Measurements from ENCODE around the gene CHCHD6.

CHCHD6 gene

GRCh38 chr3:126668450-126669401 lies 35.3 kb upstream of the CHCHD6 start:
- DNase-seq (ENCODE audit: low read depth in 2 of 2, low spot score in 1 of 2), result no peak

DNA sequence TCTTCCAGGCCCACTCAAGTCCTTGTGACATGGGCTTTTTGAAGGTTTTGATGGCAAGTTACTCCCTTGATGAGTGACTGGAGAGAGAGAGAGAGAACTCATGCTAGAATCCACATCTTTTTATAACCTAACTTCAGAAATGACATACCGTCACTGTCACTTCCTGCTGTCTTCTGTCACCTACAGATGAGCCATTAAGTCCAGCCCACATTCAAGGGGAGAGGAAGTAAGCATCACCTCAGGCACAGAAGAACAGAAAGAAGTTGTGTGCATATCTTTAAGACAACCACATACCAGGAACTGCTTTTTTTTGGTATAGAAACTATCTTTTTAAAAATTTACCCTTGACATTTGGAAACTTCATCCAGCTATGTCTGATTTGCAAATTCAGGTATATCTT lies 32.5 kb upstream of the CHCHD6 start:
- DNase-seq (ENCODE audit: low read depth in 2 of 2, low spot score in 1 of 2), result no peak

DNA sequence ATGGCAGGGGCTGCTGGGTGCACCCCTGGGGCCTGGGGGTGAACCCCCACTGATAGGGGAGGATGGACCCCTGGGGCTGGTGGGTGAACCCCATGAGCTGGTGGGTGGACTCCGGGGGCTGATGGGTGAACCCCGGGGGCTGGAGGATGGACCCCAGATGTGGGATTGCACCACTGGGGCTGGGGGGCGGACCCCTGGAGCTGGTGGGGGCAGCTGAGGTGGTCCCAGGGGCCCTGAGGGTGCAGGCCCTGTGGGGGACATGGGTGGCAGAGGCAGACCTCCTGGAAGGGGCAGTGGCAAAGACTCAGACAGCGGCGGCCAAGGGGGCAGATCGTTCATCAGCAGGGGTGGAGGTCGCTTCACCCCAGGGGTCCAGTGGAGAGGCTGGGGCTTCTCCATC lies 31.7 kb upstream of the CHCHD6 start:
- no peak for DNase-seq (ENCODE audit: low read depth in 2 of 2, low spot score in 1 of 2)

- no peak for DNase-seq (ENCODE audit: low read depth in 2 of 2, low spot score in 1 of 2)
Observed at GRCh38 chr3:126672741-126673140, 31.3 kb upstream of the CHCHD6 start.

DNA sequence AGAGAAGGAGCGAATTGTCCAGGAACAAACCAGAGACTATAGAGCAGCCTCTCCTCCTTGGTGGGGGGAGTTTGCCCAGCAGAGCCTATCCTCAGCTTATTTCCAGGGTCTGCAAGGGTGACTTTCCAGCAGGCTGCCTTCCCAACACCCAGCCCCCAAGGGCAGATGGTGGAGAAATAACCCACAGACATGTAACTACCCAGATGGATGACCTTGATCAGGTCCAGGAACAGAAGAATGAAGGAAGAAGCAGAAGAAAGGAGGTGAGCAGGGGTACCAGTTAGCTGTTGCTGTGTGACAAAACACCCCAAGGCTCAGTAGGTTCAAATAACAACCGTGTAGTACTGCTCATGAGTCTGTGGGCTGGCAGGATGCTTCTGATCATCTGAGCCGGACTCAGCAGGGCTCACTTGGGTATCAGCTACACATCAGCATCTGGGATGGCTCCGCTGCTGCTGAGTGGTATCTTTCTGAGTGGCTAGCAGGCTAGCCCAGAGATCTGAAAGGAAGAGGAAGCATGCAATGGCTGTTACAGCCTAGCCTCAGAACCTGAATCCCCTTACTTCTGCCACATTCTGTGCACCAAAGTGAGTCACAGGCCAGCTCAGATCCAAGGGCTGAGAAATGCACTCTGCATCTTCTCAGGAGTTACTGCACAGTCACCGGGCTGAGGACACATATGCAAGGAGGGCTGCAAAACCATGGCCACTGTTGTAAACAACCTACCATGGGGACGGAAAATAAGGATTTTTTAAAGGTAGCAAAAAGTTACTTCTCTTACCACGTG lies 26.9 kb upstream of the CHCHD6 start:
- no peak for DNase-seq (ENCODE audit: low read depth in 2 of 2, low spot score in 1 of 2)

DNA sequence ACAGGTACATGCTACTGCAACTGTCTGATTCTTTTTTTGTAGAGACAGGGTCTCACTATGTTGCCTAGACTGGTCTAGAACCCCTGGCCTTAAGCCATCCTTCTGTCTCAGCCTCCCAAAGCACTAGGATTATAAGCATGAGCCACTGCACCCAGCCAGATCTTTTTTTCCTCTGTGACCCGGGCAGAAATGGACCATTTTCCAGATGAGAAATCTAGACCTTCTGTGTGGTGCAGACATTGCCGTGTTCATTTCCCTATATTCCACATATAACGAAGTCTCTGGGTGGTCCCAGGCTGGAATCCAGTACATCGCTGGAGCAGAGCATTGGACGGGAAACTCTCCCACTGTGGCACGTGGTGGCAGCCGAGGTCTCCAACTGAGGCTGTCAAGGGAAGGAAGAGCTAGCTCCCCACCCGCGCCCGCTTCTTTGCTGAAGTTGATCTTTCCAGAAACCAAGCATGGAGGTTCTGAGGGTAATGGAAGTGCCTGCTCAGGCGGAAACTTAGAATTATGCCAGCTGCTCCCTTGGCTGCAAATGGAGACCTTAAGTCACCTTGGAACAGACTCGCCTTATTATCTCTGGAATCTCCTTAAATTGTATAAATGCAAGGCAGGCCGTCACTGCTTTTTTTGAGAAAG lies 26.1 kb upstream of the CHCHD6 start:
- DNase-seq (ENCODE audit: low read depth in 2 of 2, low spot score in 1 of 2), result no peak

DNA sequence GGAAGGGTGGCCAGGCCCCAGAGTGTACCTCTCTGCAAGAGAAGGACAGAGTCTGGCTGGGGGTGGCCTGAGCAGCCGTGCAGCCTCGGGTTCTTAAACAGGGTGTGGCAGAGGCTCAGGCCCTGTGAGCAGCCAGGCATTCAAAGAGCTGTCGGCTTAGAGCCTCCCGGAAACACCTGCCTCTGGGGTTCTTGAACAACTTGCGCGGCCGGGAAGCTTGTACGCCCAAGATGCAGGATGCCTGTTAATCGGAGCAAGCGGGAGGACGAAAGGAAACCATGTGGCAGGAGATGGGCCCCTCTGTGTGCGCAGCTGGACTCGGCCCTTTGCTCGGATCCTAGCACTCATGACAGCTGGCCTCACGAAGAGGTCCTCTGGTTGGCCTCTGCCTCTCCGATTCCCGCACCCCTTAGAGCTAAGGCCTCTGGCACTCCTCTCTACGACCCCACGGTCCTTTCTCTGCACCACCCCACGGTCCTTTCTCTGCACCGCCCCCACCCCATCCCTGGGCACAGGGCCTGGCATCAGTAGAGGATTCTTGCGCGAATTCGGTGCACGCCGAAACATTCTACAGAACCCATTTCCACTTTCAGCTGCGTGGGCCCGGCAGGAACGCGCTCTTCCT lies 25.2 kb upstream of the CHCHD6 start:
- DNase-seq (ENCODE audit: low read depth in 2 of 2, low spot score in 1 of 2), result no peak

DNA sequence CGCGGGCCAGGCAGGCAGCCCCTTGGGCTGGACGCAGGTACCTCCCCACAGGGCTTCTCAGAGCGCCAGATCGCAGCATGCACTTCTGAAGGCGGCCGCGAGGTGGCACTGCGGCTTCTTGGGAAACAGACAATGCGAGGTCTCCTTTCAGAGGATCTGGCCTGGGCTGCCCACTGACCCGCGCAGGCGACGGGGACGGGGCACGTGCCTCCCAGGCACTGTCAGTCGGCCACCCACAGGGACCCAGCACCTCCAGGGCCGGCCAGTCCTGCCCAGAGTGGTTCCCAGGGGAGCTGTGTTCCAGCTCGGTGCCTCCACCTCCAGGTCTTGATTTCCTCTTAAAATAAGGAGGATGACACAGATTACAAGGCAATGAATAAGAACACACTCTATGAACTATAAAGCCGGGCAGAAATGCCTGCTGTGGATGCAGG lies 24.7 kb upstream of the CHCHD6 start:
- DNase-seq (ENCODE audit: low read depth in 2 of 2, low spot score in 1 of 2), result peak; percentile 46 to 64

DNA sequence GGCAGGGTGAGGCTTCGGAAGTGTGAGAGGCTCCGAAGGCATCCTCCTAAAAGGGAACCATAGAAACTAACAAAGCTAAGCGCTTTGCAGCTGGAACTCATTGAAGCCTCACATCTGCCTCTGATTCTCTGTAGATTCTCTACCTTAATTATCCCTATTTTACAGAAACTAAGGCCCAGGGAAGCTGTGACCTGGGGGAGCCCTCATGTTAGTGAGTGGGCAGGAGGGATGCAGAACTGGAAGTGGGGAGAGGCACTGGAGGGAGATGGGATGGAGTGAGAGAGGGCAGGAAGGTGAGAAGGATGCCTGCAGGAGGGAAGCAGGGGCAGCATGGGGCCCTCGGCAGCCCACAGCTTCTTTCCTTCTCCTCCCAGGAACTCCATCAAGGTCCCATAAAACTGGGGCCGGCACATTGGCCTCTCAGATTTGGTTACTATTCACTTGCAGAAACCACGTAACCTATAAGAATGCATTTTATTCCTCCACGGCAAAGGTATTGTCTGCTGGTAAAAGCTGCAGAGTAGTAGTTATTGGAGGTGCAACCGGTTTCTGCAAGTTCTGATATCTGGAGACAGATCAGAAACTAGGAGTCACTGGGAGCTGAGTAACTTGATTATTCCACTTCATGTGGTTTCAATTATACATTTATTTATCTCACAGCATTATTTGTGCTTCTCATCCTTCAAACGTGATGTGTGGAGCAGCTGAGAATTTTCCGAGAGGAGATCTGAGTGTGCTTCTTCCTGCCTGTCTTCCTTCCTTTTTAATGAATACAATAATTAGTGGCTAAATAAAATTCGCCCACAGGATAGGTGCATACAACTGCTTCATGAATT lies 24.0 kb upstream of the CHCHD6 start:
- DNase-seq (ENCODE audit: low read depth in 2 of 2, low spot score in 1 of 2), result no peak

GRCh38 chr3:126680667-126681055 lies 23.4 kb upstream of the CHCHD6 start:
- no peak for DNase-seq (ENCODE audit: low read depth in 2 of 2, low spot score in 1 of 2)

DNA sequence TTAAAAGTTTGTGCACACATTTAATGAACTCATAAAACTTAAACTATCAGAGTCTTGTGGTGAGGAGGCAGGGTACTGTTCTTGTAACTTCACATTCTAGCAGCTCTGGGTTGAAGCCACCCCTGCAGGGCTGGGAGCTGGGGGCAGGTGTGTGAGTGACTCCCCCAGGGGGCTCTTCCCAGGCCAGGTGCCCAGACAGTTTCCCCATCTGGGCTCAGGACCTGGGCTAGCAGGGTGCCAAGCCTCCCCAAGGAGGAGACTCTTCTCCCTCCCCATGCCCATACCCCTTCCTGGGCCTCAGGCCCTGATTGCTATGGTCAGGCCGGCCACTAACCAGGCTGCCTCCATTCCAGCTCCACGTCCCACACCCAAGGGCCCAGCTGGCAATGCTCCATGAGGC lies 22.0 kb upstream of the CHCHD6 start:
- no peak for DNase-seq (ENCODE audit: low read depth in 2 of 2, low spot score in 1 of 2)

DNA sequence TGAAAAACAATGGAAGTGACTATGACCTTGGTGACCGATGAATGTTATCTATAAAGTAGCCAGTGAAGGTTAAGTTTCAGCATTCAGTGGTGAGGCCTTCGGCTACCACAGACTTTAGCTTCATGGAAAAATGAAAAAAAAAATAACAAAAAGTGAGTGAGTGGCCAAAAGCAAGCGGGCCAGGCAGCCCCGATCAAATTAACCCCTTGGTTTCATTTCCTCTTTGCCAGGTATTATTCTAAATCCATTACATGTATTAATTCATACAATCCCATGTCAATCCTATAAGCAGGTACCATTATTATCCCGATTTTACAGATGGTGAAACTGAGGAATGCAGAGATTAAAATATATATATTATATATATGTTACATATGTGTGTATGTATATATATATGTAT lies 21.0 kb upstream of the CHCHD6 start:
- DNase-seq (ENCODE audit: low read depth in 2 of 2, low spot score in 1 of 2), result no peak

DNA sequence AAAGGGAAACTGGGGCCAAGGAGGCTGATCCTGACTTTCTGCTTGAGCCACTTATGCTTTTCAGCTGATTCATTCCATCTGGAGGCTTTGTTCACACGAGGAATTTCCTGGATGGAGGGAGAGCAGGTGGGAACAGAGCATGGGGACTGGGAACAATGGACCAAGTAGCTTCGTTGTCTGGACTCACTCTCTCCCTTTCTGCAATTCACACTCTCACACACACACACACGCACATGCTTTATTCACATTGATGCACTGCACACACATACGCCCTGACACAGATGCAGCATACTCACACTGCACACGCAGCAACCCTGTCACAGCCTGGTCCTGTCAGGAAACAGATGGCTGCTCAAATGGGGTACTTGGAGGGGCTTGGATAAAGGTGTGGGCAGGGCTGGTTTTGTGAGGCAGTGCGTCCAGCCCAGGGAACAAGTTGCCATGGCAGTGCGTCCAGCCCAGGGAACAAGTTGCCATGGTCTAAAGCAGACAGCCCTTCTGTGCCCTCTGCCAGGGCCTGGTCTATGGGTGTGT lies 19.8 kb upstream of the CHCHD6 start:
- DNase-seq (ENCODE audit: low read depth in 2 of 2, low spot score in 1 of 2), result no peak

GRCh38 chr3:126685021-126685420 lies 19.0 kb upstream of the CHCHD6 start:
- DNase-seq (ENCODE audit: low read depth in 2 of 2, low spot score in 1 of 2), result no peak

GRCh38 chr3:126685493-126685892 lies 18.5 kb upstream of the CHCHD6 start:
- DNase-seq (ENCODE audit: low read depth in 2 of 2, low spot score in 1 of 2), result no peak

- DNase-seq (ENCODE audit: low read depth in 2 of 2, low spot score in 1 of 2), result no peak
Observed at GRCh38 chr3:126691765-126692164, 12.3 kb upstream of the CHCHD6 start.

DNA sequence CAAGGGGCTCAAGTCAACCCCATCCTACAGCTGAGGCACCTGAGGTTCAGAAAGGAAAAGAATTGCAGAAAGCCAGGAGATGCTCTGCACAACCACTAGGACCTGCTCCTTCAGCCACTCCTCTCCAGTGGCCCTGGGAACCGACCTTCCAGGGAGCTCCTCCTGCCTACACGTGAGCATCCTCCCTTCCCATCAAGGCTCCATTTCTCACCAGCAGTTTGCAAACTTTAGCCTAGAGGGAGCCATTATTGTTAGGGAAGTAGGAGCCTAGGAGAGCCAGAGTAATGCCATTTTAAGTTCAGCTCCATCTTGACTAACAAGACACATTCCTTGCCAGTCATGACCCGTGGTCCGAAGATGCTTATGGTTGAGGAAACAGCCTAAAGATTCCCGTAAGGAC lies 11.2 kb upstream of the CHCHD6 start:
- no peak for DNase-seq (ENCODE audit: low read depth in 2 of 2, low spot score in 1 of 2)

GRCh38 chr3:126693921-126694320 lies 10.1 kb upstream of the CHCHD6 start:
- no peak for DNase-seq (ENCODE audit: low read depth in 2 of 2, low spot score in 1 of 2)

- no peak for DNase-seq (ENCODE audit: low read depth in 2 of 2, low spot score in 1 of 2)
Observed at GRCh38 chr3:126696701-126697267, 7.3 kb upstream of the CHCHD6 start.

GRCh38 chr3:126699011-126699410 lies 5.0 kb upstream of the CHCHD6 start:
- no peak for DNase-seq (ENCODE audit: low read depth in 2 of 2, low spot score in 1 of 2)
